Neural progenitor cell (in vitro differentiated cells): ENCODE measurements around the gene PSMB2. TPM values are rescaled to one million over a fixed set of nuclear protein-coding genes. Genes with fewer than 3 reads are reported as not detected.

Experiments
- DNase-seq: peaks from one replicate; pipeline ENCODE4 v3.0.0-alpha.2; 2016; ENCODE audit warnings: low spot score
- H2AFZ ChIP-seq: fragments of 200-600 bp; sonication (generic); replicated peaks from 2 replicates; pipeline ENCODE4 v1.6.1; 2016; ENCODE audit warnings: antibody characterized with exemption
- H3F3A ChIP-seq: fragments of 200-600 bp; sonication (generic); 2 replicates; pipeline ENCODE4 v1.6.1; 2016; ENCODE audit warnings: antibody characterized with exemption, low read depth
- H3K27ac ChIP-seq: fragments of 200-600 bp; sonication (generic); 2 replicates; pipeline ENCODE4 v1.5.1; 2016; ENCODE audit warnings: mild to moderate bottlenecking
- H3K27me3 ChIP-seq: fragments of 200-600 bp; sonication (generic); 2 replicates; pipeline ENCODE4 v1.6.1; 2016; ENCODE audit warnings: mild to moderate bottlenecking, moderate library complexity
- H3K36me3 ChIP-seq: fragments of 200-600 bp; sonication (generic); 2 replicates; pipeline ENCODE4 v1.5.1; 2016
- H3K4me1 ChIP-seq: fragments of 200-600 bp; sonication (generic); 2 replicates; pipeline ENCODE4 v1.6.1; 2016; ENCODE audit warnings: mixed run types
- H3K4me2 ChIP-seq: fragments of 200-600 bp; sonication (generic); 2 replicates; pipeline ENCODE4 v1.6.1; 2016
- H3K4me3 ChIP-seq: fragments of 200-600 bp; sonication (generic); 2 replicates; pipeline ENCODE4 v1.5.1; 2016
- H3K79me2 ChIP-seq: fragments of 200-600 bp; sonication (generic); 2 replicates; pipeline ENCODE4 v1.6.1; 2016; ENCODE audit warnings: low read depth
- H3K9ac ChIP-seq: fragments of 200-600 bp; sonication (generic); 2 replicates; pipeline ENCODE4 v1.6.1; 2016
- H3K9me3 ChIP-seq: fragments of 200-600 bp; sonication (generic); 2 replicates; pipeline ENCODE4 v1.5.1; 2016; ENCODE audit warnings: low read depth
- H4K20me1 ChIP-seq: fragments of 200-600 bp; sonication (generic); 2 replicates; pipeline ENCODE4 v1.6.1; 2016; ENCODE audit warnings: low read depth
- H3K27ac Mint-ChIP-seq: 3 replicates; pipeline ENCODE4 v1.8.0; 2021; ENCODE audit warnings: mixed read lengths
- H3K27me3 Mint-ChIP-seq: 2 replicates; pipeline ENCODE4 v1.8.0; 2022; ENCODE audit warnings: low read depth, mild to moderate bottlenecking, inconsistent platforms, moderate library complexity, mixed read lengths; ENCODE audit not compliant: insufficient read depth
- H3K36me3 Mint-ChIP-seq: 3 replicates; pipeline ENCODE4 v1.8.0; 2021; ENCODE audit warnings: mixed read lengths
- H3K4me1 Mint-ChIP-seq: 3 replicates; pipeline ENCODE4 v1.8.0; 2021; ENCODE audit warnings: mixed read lengths
- H3K4me3 Mint-ChIP-seq: 3 replicates; pipeline ENCODE4 v1.8.0; 2021; ENCODE audit warnings: mild to moderate bottlenecking, moderate library complexity, mixed read lengths
- H3K9me3 Mint-ChIP-seq: 3 replicates; pipeline ENCODE4 v1.8.0; 2020; ENCODE audit warnings: mixed read lengths
- EZH2 ChIP-seq: fragments of 200-600 bp; sonication (generic); IDR thresholded peaks from 2 replicates; pipeline ENCODE4 v1.6.1; 2017; ENCODE audit warnings: antibody characterized with exemption, mild to moderate bottlenecking, moderate library complexity
- EZH2phosphoT487 ChIP-seq: fragments of 200-600 bp; sonication (generic); IDR thresholded peaks from 2 replicates; pipeline ENCODE4 v1.6.1; 2017; ENCODE audit warnings: antibody characterized with exemption
- total RNA-seq: library from RNA; depleted of rRNA; stranded (reverse); fragments of >200 nt; gene quantifications from 2 replicates; pipeline ENCODE4 v1.2.3, GENCODE V29; 2015; ENCODE audit warnings: low replicate concordance
- TF ChIP-seq, protein P1 (sequence below): fragments of 200-600 bp; sonication (generic); IDR thresholded peaks from 2 replicates; pipeline ENCODE4 v1.5.1; 2017; ENCODE audit warnings: antibody characterized with exemption, mild to moderate bottlenecking

Gene PSMB2
- total RNA-seq, 1 donor from 2014 or later, result 29.7 TPM

DNA sequence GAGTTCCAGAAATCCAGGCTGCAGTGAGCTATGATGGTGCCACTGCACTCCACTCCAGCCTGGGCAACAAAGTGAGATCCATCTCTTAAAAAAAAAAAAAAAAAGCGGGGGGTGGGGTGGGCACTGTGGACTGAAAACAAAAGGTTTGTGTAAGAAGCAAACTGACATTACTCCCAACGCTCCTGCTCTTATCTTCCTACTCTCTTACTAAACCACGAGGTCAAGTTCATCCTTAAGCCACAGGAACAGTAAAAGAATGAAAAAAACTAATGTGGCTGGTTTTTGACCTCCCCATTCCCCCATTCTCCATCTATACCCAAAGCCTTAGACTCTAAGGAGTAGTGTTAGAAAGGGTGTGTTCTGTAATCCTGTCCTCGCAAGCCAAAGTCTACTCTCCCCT lies 37.4 kb downstream of the PSMB2 start:
- Histone ChIP-seq H3K4me2 (no peak overlapping the region), H3K4me3 (no peak overlapping the region), H3K27ac (no peak overlapping the region), H3K9ac (no peak overlapping the region), H3K9me3 (no peaks in the 10 kb centered on the region), H3K4me1 (no peaks in the 10 kb centered on the region), H3K36me3 (peaks cover 3% of the 10 kb centered on the region), H2AFZ (no peak overlapping the region), H3F3A (no peaks in the 10 kb centered on the region), H3K79me2 (peaks cover 18% of the 10 kb centered on the region), H4K20me1 (peaks cover 8% of the 10 kb centered on the region), H3K27me3 (no peaks in the 10 kb centered on the region)
- H3K4me3 Mint-ChIP-seq, result no peak overlapping the region
- H3K9me3 Mint-ChIP-seq, result no peaks in the 10 kb centered on the region
- H3K27ac Mint-ChIP-seq, result no peak overlapping the region
- peaks cover 41% of the 10 kb centered on the region for H3K36me3 Mint-ChIP-seq
- DNase-seq, result no peak
- H3K4me1 Mint-ChIP-seq, result peaks cover 20% of the 10 kb centered on the region
- no peaks in the 10 kb centered on the region for H3K27me3 Mint-ChIP-seq
- TF ChIP-seq EZH2phosphoT487 (no peak), EZH2 (no peak)
- TF ChIP-seq, protein P1, sequence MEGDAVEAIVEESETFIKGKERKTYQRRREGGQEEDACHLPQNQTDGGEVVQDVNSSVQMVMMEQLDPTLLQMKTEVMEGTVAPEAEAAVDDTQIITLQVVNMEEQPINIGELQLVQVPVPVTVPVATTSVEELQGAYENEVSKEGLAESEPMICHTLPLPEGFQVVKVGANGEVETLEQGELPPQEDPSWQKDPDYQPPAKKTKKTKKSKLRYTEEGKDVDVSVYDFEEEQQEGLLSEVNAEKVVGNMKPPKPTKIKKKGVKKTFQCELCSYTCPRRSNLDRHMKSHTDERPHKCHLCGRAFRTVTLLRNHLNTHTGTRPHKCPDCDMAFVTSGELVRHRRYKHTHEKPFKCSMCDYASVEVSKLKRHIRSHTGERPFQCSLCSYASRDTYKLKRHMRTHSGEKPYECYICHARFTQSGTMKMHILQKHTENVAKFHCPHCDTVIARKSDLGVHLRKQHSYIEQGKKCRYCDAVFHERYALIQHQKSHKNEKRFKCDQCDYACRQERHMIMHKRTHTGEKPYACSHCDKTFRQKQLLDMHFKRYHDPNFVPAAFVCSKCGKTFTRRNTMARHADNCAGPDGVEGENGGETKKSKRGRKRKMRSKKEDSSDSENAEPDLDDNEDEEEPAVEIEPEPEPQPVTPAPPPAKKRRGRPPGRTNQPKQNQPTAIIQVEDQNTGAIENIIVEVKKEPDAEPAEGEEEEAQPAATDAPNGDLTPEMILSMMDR, result no peak

DNA sequence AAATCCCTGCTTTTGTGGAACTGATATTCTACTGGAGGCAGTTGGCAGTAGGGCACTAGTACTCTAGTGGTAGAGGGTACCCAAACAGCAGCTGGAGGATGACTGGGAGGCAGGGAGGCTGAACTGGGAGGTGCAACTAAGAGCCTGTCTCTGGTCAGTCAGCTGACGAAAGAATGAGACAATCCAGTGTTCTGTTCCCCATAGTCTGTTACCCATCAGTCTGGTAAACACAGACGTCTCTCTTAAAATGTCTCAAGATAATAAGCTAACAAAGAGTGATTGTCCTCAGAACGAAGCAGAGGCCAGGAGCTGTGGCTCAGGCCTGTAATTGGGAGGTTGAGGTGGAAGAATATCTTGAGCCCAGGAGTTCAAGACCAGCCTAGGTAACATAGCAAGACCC lies 37.9 kb downstream of the PSMB2 start:
- no peaks in the 10 kb centered on the region for H3K27me3 ChIP-seq
- H4K20me1 ChIP-seq, result peaks cover 8% of the 10 kb centered on the region
- Mint-ChIP-seq H3K36me3 (peaks cover 39% of the 10 kb centered on the region), H3K27ac (no peak overlapping the region), H3K9me3 (no peaks in the 10 kb centered on the region), H3K27me3 (no peaks in the 10 kb centered on the region), H3K4me1 (peaks cover 20% of the 10 kb centered on the region), H3K4me3 (no peak overlapping the region)
- H3K9me3 ChIP-seq, result no peaks in the 10 kb centered on the region
- no peak overlapping the region for H3K4me3 ChIP-seq
- H3K36me3 ChIP-seq, result peaks cover 3% of the 10 kb centered on the region
- H3F3A ChIP-seq, result no peaks in the 10 kb centered on the region
- H3K9ac ChIP-seq, result no peak overlapping the region
- no peak overlapping the region for H3K4me2 ChIP-seq
- no peak overlapping the region for H2AFZ ChIP-seq
- H3K79me2 ChIP-seq, result peaks cover 18% of the 10 kb centered on the region
- no peak for DNase-seq
- H3K4me1 ChIP-seq, result no peaks in the 10 kb centered on the region
- TF ChIP-seq EZH2 (no peak), EZH2phosphoT487 (no peak)
- TF ChIP-seq, protein P1, result no peak
- H3K27ac ChIP-seq, result no peak overlapping the region

DNA sequence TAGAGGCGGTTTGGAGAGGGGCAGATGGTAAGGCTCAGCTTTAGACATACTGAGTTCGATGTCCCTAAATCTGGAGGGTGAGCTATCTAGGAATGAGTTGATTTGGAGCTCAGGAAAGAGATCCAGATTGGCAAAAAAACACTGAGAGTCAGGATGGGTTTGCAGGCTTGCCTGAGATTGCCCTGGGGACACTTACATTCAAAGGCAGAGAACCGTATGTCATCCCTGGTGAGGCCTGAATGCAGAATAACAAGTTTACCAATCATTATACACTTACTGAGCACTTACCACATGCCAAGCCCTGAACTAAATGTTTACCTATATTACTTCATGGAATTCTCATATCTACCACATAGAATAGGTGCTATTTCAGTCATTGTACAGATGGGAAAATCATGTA lies 40.7 kb downstream of the PSMB2 start:
- peaks cover 11% of the 10 kb centered on the region for H3K4me1 Mint-ChIP-seq
- Histone ChIP-seq H2AFZ (no peak overlapping the region), H3K9me3 (no peaks in the 10 kb centered on the region), H3K4me3 (no peak overlapping the region), H3K36me3 (no peaks in the 10 kb centered on the region), H3F3A (no peaks in the 10 kb centered on the region), H3K27me3 (no peaks in the 10 kb centered on the region), H3K9ac (no peak overlapping the region), H4K20me1 (peaks cover 8% of the 10 kb centered on the region), H3K27ac (no peak overlapping the region), H3K79me2 (no peaks in the 10 kb centered on the region), H3K4me2 (no peak overlapping the region), H3K4me1 (no peaks in the 10 kb centered on the region)
- peaks cover 25% of the 10 kb centered on the region for H3K36me3 Mint-ChIP-seq
- no peak for DNase-seq
- no peak overlapping the region for H3K4me3 Mint-ChIP-seq
- H3K9me3 Mint-ChIP-seq, result no peaks in the 10 kb centered on the region
- TF ChIP-seq, protein P1, result no peak
- TF ChIP-seq EZH2 (no peak), EZH2phosphoT487 (no peak)
- H3K27ac Mint-ChIP-seq, result no peak overlapping the region
- H3K27me3 Mint-ChIP-seq, result no peaks in the 10 kb centered on the region
